Keratinocyte (primary cell): ENCODE results near the gene HOMER2.

Source experiments
- CTCF ChIP-seq, 3 experiments: IDR thresholded peaks in 1 of 3; conservative IDR thresholded peaks in 1 of 3; optimal IDR thresholded peaks in 1 of 3; 2 replicates in 2 of 3; 3 replicates in 1 of 3; pipeline versions ENCODE3 to v1.5.1; 2011; ENCODE audit warnings: low read length in 3 of 3, mild to moderate bottlenecking in 3 of 3, moderate library complexity in 2 of 3, control low read depth in 1 of 3, inconsistent platforms in 1 of 3; ENCODE audit not compliant: insufficient read depth in 2 of 3; ENCODE audit errors: extremely low read depth in 1 of 3
- EZH2 ChIP-seq: IDR thresholded peaks from one replicate; pipeline ENCODE4 v1.6.1; 2012; ENCODE audit warnings: inconsistent platforms, mild to moderate bottlenecking, low read length, moderate library complexity

- no peak for TF ChIP-seq CTCF (optimal IDR thresholded peaks at IDR 0.05 in 1 of 3, IDR thresholded peaks at IDR 0.05 in 1 of 3, conservative IDR thresholded peaks at IDR 0.05 in 1 of 3; ENCODE audit: extremely low read depth in 1 of 3, insufficient read depth in 2 of 3, low read length in 3 of 3)
- TF ChIP-seq EZH2: no peak
Observed at GRCh38 chr15:82950295-82950694, 2.2 kb downstream of the HOMER2 start.
